Measurements from ENCODE around the gene SLC26A9.

The SLC26A9 gene

GRCh38 chr1:205943245-205943644, at the start of gene SLC26A9:
Gene SLC26A9, minus strand, starts transcription at chr1:205943456. Its CDS starts 7,636 bp downstream, at chr1:205935820.
- no peak for DNase-seq

- no peak for DNase-seq
Measured at GRCh38 chr1:205992218-205992882, 49.1 kb upstream of the SLC26A9 start.

GRCh38 chr1:205991237-205991636, 48.0 kb upstream of the SLC26A9 start:
- DNase-seq: no peak

- DNase-seq: no peak
Measured at GRCh38 chr1:205990226-205990625, 47.0 kb upstream of the SLC26A9 start.

- DNase-seq: no peak
Measured at GRCh38 chr1:205989786-205990185, 46.5 kb upstream of the SLC26A9 start.

GRCh38 chr1:205988585-205988995, 45.3 kb upstream of the SLC26A9 start:
- no peak for DNase-seq

- no peak for DNase-seq
Measured at GRCh38 chr1:205986861-205987260, 43.6 kb upstream of the SLC26A9 start.

- DNase-seq: no peak
Measured at GRCh38 chr1:205986292-205986691, 43.0 kb upstream of the SLC26A9 start.

GRCh38 chr1:205985330-205986005, 42.2 kb upstream of the SLC26A9 start:
- DNase-seq: no peak

GRCh38 chr1:205983925-205984725, 40.9 kb upstream of the SLC26A9 start:
- DNase-seq: peak; percentile 47

- DNase-seq: no peak
Measured at GRCh38 chr1:205981257-205981656, 38.0 kb upstream of the SLC26A9 start.

- DNase-seq: no peak
Measured at GRCh38 chr1:205980237-205980870, 37.1 kb upstream of the SLC26A9 start.

GRCh38 chr1:205979301-205979700, 36.0 kb upstream of the SLC26A9 start:
- no peak for DNase-seq

- no peak for DNase-seq
Measured at GRCh38 chr1:205978676-205979075, 35.4 kb upstream of the SLC26A9 start.

GRCh38 chr1:205977402-205978014, 34.3 kb upstream of the SLC26A9 start:
- DNase-seq: peak; percentile 76

- DNase-seq: peak; percentile 32
Measured at GRCh38 chr1:205976708-205977401, 33.6 kb upstream of the SLC26A9 start.

GRCh38 chr1:205976036-205976435, 32.8 kb upstream of the SLC26A9 start:
- DNase-seq: no peak

- no peak for DNase-seq
Measured at GRCh38 chr1:205975387-205975998, 32.2 kb upstream of the SLC26A9 start.

GRCh38 chr1:205974712-205975111, 31.5 kb upstream of the SLC26A9 start:
- no peak for DNase-seq

GRCh38 chr1:205973377-205974232, 30.3 kb upstream of the SLC26A9 start:
- DNase-seq: no peak
